HG03457 (cell line): ENCODE data around the gene EVA1C.
"Not testable (repeated sequence)": the region's sequence is repeated elsewhere in the genome, so short reads cannot be mapped to it uniquely, and the experiment has no call there.

Source experiments
- ATAC-seq: cut with Tn5 transposase; IDR thresholded peaks from one replicate; pipeline ENCODE4 v1.9.1; 2021; ENCODE audit warnings: moderate number of reproducible peaks; ENCODE audit not compliant: unreplicated experiment

The EVA1C gene

DNA sequence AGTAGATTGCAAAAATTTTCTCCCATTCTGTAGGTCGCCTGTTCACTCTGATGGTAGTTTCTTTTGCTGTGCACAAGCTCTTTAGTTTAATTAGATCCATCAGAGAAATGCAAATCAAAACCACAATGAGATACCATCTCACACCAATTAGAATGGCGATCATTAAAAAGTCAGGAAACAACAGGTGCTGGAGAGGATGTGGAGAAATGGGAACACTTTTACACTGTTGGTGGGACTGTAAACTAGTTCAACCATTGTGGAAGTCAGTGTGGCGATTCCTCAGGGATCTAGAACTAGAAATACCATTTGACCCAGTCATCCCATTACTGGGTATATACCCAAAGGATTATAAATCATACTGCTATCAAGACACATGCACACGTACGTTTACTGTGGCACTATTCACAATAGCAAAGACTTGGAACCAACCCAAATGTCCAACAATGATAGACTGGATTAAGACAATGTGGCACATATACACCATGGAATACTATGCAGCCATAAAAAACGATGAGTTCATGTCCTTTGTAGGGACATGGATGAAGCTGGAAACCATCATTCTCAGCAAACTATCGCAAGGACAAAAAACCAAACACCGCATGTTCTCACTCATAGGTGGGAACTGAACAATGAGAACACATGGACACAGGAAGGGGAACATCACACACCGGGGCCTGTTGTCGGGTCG lies 21.8 kb upstream of the EVA1C start:
- not testable (repeated sequence) for ATAC-seq

DNA sequence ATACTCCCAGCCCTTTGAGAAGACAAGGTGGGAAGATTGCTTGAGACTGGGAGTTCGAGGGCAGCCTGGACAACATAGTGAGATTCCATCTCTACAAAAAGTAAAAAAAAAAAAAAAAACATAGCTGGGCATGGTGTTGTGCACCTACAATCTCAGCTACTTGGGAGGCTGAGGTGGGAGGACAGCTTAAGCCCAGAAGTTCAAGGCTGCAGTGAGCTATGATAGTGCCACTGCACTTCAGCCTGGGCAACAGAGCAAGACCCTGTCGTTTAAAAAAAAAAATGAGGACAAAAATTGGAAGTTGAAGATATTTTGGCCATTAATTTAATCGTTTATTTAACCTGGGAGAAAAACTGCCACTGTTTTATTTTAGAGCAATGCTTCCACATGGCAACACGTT lies 20.8 kb upstream of the EVA1C start:
- no peak for ATAC-seq

DNA sequence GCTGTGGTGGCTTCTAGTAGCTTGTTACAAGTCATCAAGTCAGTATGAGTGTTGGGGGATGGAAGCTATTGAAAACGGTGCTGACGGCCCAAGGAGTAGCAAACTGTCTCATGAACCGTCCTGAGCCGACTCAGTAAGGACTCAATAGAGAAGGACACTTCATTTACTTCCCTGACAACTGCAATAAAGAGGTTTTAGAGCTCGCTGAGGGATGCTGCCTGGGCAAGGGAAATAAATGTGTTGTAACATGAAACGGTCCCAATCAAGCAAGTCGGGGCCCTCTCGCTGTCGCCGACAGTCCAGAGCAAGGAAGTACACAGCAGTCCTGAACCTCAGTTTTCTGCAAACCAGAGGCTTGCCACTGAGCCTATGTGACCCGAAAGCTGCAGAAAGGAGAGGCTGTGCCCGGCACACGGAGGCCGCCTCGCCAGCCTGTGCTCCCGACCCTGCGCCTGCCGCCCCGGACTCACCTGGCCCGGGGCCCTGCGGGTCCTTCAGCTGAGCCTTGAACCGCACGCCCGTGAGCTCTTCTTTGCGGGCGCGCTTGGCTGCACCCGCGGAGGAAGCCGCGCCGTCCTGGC lies 20.1 kb upstream of the EVA1C start:
- ATAC-seq = peak; percentile 28

DNA sequence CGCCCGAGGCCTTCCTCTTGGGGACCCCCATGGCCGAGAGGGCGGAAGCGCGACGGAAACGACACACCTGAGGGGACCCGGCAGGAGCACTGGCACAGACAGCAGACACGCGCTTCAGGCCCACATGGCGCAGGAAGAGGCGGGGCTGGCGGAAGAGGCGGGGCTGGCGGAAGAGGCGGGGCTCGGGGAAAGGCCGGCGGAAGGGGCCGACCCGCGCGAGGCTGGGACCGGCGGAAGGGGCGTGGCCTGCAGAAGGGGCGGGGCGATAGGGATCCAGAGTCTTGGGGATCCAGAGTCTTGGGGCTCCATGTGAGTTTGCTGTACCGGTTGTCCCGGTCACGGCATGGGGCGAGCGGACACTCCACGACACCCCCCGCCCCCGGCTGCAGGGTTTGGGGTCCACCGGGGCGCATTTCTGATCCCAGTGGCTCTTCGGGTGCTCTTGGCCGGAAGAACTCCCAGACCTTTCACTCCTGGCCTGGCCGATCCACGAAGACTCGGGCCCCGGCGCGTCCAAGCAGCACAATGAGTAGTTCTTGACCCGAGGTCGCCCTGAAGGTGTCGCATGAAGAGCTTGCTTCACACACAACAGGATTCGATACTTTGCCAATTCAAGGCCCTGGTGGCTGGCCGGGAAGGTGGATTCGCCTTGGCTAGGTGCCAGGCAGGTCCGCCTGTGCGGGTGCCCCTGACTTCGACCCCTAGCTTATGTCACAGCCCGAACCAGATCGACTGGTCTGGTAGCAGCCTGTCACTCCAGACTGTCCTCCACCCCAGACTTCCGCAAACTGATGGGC lies 19.4 kb upstream of the EVA1C start, which contains the start of gene URB1:
URB1 (minus strand) TSS at position 133 of the 797 bp plus-strand sequence; CDS start at position 31, 102 bp downstream.
- ATAC-seq = peak; percentile 87

DNA sequence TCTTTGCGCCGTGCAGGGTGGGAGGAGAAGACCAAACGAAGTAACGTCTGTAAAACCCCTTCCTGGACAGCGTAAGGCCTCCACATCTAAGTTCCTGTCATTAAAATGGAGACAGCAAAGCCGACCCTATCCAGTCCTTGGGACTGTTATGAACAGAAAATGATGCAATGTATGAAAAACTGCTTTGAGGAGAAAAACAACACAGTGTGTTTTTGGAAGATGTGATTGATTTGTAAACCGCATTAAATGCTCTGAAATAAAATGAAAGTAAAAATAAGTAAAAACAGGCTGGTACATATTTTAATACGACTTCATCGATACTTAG lies 18.9 kb upstream of the EVA1C start:
- no peak for ATAC-seq

DNA sequence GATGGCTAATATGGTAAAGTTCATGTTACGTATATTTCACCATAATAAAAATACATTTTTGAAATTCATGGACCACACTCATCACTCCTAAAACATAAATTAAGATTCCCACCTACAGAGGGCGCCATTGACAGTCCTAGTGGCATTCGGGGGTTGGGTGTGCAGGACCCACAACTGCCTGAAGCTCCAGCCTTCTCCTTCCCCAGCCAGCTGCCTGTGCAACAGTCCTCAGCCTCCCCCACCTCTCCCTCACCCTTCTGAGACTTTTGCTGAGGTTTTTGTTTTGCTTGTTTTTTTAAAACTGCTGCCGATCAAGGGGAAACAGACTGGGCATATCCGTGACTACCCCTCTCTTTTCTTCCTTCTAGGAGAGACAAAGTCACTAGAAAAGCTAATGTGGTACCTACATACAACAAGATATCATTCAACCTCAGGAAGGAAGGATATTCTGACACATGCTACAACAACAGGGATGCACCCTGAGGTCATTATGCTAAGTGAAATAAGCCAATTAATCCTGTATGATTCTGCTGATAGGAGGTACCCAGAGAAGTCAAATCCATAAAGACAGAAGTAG lies 9.2 kb upstream of the EVA1C start:
- ATAC-seq = no peak

DNA sequence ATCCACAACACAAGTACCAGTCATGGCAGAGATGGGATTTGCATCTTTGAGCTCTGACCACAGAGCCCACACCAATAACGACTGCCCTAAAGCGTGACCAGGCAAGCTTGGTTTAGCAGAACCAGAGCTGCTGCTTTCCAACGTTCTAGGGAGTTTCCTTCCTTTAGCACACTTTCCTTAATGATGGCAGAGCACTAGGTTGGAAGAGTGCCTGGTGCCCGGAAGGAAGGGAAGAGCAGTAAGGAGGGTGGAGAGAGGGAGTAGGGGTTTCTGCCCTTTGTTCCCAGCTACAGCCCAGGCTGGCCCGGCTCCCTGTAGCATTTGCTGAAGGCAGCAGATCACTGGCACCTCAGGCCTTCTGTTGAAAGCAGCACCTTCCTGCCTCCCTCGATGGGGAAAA lies 6.1 kb upstream of the EVA1C start:
- ATAC-seq = no peak

DNA sequence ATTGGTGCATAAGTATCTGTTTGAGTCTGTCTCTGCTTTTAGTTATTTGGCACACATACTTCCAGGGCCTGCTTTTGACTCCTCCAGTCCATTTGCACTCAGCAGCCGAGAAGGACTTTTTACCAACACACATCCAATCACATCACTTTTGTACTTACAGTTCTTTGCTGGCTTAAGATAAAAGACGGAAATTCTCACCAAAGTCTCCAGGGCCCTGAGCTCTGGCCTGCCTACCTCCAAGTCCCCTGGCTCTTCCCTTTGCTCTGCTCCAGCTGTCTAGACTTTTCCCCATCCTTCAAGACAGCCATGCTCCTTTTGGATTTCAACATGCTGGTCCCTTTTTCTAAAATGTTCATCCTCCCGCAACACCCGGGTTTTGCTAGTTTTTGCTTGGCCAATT lies 2.2 kb upstream of the EVA1C start:
- no peak for ATAC-seq

DNA sequence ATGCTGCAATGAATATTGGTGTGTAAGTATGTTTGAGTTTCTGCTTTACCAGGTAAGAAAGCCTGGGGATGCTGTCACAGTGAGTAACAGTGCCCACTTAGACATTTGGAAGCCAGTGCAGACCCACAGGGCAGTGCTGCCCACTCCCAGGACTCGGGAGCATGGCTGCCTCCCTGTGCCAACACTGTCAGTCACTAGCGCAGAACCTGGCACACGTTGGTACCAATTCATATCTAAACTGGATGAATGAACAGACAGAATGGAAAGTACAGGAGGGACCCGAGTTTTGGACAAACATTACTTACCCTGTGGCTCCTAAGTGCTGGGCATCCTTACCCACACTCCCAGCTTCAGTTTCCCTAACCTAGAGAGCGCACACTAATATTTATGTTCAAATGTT lies 1.6 kb upstream of the EVA1C start:
- ATAC-seq = no peak

DNA sequence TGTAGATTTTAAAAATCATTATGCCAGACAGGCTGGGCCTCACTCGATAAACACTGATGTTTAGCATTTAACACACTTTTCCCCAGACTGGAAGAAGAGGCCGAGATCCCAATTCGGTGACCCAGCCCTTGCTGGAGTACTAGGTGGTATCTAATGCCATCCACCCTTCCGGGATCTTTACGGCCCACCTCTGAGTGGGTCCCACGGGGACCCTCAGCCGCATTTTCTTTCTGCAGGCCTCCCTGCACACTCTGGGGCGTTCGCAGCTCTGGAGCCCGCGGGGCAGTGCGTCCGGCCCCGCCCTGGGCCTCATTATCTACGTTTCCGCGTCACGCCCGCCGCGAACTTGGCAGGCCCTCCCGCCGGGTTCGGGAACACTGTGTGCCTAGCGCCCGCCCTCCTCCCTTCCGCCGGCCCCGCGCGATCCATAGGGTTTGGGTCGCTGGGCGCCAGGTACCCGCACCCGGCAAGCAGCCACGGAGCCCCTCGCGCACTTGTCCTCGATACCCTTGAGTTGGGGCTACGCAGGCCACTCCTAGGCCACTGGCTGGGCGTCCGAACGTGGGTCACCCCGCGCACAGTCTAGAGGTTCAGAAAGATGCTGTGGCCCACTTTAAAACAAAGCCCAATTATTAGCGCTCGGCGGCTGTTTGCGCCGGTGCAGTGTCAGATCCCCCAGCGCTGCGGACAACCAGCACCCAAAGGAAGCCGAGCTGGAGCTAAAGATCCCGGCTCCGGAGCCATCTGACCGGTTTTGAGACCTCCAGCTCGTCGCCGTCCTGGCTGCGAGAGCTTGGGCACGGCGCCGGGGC lies 950 bp upstream of the EVA1C start:
- ATAC-seq = no peak

DNA sequence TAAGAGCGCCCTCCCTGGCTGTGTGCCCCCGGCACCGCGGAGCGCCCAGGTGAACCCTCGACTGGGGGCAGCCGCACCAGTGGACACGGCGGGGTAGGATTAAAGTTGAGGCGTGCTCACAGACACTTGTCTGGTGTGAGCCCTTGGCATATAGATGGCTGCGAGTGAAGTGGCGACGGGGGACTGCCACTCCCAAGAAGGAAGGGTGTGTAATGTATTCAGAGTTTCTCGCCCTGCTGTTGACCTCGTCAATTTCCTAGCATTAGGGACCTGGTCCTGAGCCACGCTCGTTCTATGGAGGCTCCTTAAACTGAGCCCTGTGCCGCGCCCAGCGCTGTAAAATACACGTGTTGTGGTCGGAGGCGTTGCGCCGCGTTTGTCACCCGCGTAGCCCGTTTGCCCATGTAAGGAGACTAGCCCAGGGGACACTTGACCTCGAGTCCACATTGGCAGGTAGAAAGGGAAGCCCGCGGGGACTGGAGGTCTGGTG lies 554 bp downstream of the EVA1C start:
- no peak for ATAC-seq

DNA sequence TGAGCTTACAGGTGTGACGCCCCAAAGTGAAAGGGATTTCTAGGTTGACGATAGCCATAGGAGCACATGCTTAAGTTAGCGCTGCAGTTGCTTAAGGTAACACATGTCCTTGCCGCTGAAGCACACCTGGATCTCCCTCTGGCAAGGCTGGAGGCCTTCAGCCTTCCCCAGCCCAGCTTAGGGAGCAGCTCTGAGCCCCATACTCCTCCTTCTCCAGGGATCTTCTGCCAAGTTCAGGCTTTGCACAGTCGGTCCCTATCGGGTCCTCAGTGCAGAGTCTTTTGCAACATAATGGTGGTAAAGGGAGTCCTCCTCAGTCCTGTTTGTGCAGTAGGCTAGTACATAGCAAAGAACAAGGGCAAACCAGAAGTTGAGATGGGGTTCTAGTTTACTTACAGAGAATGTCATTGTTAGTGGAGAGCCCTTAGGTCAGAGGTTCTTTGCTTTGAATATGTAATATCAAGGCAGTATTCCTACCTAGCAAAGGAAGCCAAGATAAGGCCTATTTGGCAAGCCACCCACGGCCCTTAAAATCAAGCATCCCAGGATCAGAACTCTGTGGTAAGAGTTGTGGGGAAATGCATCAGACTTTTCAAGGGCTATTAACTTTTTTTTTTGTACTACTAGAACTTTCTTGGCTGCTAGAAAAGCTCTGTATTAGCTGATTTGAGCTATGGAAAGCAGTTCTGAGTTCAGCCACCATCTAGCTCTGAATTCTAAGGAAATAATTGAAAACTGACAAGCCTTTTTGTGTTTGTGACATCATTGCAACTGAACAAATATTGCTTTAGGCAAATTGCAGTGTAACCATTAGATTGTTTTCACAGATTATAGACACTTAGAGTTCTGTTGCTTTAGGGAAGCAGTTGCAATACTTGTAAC lies 1.4 kb downstream of the EVA1C start:
- no peak for ATAC-seq

DNA sequence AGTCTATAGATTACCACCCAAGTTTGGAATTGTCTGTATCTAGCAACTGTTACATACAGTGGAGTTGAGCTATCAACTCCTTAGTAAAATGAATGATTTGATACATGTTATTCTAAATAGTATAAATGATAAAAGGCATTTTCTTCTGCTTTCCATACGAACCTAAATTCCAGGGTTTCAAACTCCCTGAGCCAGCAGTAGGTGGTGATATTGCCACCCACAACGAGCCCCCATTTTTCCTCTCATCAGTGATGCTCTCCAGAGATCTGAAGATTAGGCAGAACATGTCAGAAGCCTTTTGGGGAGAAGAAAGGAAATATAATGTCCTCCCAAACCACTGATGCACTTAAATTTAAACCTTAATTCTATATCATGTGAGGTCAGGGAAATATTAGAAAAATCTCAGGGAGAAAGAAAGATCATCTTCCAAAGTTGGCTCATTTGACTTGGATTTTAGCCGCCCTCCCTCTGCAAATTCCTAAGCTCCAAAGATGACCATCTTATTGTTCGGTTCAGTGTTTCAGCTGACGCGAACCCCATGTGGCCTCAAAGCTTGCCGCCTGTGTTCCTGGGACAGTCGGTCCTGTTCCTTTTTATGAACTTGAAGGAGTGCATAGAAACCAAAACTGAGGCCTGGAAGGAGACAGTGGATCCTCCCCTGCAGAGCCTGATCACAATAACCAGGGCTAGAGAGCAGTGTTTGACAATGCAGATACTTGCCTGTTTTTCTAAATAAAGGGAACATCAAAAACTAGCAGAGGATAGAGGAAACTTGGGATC lies 2.3 kb downstream of the EVA1C start:
- no peak for ATAC-seq

DNA sequence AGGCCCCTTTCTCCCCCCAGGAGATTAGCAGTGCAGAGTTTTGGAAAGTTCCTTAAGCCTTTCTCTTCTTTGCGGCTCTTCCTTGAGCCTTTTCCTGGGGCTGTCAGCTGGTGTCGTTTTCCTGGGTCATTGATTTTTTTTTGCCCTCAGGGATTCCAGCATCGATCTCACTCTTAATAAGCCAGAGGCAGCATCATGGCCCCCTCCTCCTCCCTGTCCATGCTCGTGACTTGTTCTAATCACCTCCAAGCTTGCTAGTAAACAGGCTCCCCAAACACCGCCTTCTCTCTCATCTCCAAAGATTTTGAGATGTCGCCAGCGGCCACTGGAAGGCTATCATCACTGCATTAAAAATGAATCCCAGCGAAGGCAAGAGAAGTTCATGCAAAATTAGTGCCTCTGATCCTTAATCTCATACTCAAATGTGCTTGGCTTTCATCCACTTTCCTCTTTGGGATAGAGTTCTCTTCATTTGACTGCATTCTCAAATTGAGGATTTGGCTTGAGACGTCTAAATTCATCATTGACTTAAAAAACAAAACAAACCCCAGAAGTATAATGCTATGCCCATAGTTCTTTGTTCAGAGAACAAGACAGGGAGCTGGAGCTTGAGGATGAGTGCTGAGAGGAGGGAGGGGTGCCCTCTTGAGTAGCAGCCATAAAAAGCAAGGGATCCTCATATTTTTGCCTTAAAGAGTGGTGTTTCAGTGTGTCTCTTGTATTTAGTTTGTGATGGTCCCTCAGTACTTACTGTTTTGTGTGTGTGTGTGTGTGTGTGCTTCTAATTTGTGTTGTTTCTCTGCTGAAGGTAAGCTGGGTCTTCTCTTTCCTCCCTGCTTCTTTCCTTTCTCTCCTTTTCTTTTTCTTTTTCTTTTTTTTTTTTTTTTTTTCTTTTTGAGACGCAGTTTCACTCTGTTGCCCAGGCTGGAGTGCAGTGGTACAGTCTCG lies 3.2 kb downstream of the EVA1C start:
- no peak for ATAC-seq

DNA sequence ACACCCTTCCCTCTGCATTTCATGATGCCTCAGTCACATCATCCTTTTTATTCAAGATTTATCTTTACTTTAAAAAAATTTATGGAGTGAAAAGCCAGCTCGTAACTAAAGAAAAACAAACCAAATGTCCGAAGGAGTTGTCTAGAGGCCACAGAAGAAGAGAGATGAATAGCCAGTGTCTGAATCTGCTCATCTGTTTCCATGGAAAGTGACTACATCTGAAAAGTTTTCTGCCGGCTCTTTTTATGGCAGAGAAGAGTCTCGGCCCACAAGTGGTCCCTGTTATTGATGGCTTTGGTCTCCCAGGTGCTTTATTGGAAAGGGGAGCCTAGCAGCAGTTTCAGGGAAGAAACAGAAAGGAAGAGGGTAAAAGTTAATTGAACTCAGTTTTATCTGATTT lies 5.6 kb downstream of the EVA1C start:
- no peak for ATAC-seq

DNA sequence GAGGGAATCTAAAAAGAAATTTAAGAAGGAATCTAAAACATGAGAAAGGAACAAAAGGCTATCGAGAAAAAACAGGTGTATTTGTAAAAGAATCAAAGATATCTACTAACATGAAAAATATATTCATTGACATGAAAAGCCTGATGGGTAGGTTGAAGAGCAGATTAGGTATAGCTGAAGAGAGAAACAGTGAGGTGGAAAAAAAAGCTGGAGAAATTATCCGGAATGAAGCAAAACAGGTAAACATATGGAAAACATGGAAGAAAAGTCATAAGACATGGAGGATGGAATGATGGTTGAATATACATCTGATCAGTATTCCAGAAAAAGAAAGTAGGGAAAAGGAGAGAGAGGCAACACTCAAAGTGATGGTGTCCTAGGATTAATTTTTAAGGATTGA lies 9.6 kb downstream of the EVA1C start:
- no peak for ATAC-seq

DNA sequence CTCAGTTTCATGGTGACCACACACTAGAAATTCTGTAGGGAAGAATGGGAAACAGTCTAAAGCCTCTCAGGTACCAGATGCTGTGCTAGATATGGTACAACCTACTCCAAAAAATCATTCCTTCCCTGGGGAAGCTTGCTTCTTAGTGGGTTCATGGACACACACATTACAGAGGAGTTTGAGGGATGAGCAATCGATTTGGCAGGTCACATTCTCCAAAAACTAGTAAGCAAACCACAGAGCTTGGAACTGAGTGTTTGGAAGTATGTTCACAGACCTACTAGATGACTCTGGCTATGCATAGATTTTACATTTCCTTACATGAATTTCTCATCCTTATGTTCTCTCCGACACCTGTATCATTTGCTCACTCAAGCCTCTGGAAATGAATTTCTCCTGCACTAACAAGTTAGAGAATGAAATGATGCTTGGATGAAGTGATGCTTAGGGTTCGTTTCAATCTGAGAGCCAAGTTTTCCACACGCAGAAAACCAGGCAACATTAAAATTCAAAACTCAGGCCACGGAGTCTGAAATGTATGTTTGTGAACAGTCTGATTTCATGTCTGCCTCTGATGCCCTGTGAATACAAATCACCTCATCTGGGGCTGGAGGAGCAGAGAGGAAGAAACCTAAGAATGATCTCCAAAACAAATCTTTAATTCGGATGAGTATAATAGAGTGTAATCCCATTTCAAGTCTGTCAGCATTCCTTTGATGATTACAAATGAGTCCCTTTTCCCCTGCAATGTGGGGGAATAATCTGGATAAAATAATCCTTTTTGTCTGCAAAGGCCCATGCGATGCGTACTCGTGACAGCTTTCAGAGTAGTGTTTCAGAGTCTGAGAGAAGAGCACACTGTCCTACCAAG lies 11.0 kb downstream of the EVA1C start:
- no peak for ATAC-seq
